Measurements from ENCODE around the gene IL15RA.

DNA sequence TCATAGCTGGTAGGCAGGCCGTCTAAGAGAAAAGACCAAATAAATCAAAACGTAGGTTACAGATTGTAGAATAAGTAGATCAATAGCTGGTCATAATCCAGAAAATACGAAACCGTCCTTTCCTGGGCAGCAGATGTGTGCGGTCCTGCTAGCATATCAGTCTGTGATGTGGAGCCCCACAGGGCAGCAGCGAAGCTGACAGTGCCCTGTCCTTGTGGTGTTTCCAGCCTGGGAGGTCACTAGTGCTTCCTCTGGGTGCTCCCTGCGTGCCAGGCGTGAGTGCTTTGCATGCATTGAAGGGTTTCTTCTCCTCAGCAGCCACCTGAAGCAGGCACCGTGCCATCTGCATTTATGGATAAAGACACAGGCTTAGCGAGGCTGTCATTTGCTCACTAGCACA, 41.7 kb downstream of the IL15RA start:
- TF ChIP-seq, protein P1, sequence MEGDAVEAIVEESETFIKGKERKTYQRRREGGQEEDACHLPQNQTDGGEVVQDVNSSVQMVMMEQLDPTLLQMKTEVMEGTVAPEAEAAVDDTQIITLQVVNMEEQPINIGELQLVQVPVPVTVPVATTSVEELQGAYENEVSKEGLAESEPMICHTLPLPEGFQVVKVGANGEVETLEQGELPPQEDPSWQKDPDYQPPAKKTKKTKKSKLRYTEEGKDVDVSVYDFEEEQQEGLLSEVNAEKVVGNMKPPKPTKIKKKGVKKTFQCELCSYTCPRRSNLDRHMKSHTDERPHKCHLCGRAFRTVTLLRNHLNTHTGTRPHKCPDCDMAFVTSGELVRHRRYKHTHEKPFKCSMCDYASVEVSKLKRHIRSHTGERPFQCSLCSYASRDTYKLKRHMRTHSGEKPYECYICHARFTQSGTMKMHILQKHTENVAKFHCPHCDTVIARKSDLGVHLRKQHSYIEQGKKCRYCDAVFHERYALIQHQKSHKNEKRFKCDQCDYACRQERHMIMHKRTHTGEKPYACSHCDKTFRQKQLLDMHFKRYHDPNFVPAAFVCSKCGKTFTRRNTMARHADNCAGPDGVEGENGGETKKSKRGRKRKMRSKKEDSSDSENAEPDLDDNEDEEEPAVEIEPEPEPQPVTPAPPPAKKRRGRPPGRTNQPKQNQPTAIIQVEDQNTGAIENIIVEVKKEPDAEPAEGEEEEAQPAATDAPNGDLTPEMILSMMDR (IDR thresholded peaks at IDR 0.05) = no peak
- no peak for TF ChIP-seq POLR2A (IDR thresholded peaks at IDR 0.05)
